DMS79 treated with DMSO at 0.1 percent for 48 hours (cell line): ENCODE data around the gene AADACL4.
"Not testable (repeated sequence)": the region's sequence is repeated elsewhere in the genome, so short reads cannot be mapped to it uniquely, and the experiment has no call there.

Experiments used
- DNase-seq: peaks from one replicate; lab custom pipeline; 2025; lab: John Stamatoyannopoulos, UW

The AADACL4 gene

GRCh38 chr1:12629985-12630760 lies 13.7 kb upstream of the AADACL4 start:
- DNase-seq = no peak

GRCh38 chr1:12630946-12631530 lies 12.8 kb upstream of the AADACL4 start:
- DNase-seq = no peak

- DNase-seq = no peak
Measured at GRCh38 chr1:12631571-12631970, 12.3 kb upstream of the AADACL4 start.

GRCh38 chr1:12634156-12634555 lies 9.7 kb upstream of the AADACL4 start:
- DNase-seq = no peak

GRCh38 chr1:12634696-12635202 lies 9.1 kb upstream of the AADACL4 start:
- no peak for DNase-seq

DNA sequence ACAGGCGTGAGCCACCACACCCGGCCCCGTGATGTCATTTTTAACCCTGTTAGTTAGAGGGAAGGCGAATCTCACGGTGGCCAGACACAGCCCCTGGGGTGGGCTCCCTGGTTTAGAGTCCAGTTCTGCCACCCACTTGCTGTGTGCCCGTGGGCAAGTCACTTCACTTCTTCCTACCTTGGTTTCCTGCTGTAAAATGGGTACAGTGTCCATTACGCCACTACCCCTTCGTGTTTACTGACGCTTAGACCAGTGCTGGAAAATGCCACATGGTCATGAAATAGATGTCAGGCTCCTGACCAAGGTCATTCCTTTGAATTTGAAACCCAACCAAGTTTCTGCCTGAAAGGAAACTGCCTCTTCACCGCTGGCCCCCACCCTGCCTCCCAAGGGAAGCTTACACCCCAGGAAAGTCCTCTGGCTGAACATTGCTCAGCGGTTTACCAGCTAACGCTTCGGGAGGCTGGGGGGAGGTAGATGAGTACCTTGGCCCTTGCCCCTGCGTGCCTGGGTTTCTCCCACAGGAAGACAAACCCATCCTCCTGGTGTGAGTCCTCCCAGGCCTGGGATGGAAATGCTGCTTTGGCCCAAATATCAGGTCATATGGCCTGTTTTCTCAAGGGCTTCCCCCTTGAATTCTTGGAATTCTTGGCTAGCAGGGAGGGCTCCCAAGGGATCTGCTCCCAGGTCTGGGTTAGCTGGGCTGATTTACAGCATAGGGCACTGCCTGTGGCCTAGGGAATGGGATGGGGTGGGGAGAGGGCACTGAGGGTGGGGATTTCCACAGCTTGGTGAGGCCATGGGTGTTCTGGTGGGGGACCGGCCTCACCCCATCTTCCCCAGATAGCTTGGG lies 7.6 kb upstream of the AADACL4 start:
- no peak for DNase-seq

DNA sequence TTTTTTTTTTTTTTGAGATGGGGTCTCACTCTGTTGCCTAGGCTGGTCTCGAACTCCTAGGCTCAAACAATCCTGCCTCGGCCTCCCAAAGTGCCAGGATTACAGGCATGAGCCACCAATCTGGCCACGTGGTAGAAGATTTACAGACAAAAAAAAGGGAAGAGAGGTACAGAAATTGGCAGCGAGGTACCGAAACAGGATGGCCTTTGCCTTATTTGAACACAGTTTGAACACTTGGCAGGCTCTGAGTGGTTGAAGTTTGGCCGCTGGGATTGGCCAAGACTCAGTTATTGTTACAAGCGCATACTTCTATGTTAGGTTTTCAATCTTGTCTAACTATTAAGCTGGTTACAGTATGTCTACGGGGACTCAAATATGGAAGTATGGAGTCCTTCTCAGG lies 6.2 kb upstream of the AADACL4 start:
- no peak for DNase-seq

DNA sequence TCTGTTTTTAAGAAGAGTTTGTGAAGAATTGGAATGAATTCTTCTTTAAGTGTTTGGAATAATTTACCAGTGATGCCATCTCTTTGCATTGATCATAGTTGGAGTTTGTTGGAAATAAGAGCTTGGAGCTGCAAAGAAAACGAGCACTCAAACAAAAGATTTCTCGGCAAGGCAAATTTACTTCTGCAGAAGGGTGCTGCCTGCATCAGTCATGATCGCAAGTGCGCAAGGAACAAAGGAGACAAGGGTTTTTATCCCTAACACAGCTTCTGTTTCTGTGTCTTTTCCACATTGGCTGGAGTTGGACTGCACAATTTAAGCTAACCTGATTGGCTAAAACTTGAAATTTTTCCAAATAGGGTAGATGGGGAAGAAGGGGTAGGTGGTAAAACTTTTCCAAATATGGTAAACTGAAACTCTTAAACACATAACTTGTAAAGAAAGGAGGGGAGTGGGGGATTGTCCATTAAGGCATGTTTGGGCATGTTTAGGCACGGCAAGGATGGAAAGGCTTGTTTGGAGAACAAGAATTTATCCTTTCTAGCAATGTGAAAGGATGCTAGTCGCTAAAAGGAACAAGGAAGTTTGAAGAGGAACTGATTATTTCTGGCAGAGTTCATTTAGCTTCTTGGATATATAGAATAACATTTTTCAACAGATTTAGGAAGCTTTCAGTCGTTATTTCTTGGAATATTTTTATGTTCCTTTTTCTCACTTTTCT lies 3.5 kb upstream of the AADACL4 start:
- DNase-seq = no peak

DNA sequence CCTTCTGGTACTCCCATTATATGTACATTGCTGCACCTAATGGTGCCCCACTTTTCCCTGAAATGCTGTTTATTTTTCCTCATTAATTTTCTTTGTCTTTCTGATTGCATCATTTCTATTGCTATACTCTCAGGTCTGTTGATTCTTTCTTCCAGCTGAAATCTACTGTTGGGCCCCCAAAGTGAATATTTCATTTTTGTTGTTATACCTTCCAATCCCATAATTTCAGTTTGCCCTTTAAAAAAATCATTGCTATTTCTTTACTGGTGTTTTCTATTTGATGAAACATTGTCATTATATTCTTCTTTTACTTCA lies 3.0 kb upstream of the AADACL4 start:
- DNase-seq = no peak

DNA sequence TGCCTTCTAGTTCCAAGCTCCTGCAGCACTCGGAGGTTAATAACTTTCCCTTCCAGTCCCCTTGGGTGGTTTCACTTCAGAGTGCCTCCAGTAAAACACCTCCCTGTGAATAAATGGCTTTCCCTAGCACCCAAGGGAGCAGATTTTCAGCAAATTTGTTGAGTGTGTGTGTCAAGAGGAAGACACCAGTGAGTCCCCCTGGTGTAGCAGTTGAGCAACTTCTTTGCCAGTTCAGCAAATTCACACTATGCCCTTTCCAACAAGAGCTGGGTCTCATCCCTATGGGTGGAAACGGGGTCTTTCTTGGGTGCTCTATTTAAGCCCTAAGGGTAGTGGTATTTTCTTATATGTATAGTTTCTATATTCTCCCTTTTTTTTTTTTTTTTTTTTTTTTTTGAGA lies 806 bp upstream of the AADACL4 start:
- DNase-seq = no peak

- DNase-seq = no peak
Measured at GRCh38 chr1:12644237-12644636, 352 bp downstream of the AADACL4 start.

DNA sequence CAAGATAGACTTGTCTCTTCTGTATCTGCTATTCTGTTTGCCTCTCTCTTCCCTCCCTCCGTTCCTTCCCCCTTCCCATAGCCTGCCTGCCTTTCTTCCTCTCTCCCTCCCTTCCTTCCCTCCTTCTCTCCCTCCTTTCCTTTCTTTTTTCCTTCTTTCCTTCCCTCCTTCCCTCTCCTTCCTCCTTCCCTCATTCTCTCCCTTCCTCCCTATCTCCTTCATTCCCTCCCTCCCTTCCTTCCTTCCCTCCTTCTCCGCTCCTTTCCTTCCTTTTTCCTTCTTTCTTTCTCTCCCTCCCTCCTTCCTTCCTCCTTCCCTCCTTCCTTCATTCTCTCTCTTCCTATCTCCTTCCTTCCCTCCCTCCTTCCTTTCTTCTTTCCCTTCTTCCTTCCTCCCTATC lies 944 bp downstream of the AADACL4 start:
- DNase-seq = no peak

GRCh38 chr1:12645401-12645800 lies 1.5 kb downstream of the AADACL4 start:
- DNase-seq = not testable (repeated sequence)

- no peak for DNase-seq
Measured at GRCh38 chr1:12648741-12649140, 4.9 kb downstream of the AADACL4 start.

DNA sequence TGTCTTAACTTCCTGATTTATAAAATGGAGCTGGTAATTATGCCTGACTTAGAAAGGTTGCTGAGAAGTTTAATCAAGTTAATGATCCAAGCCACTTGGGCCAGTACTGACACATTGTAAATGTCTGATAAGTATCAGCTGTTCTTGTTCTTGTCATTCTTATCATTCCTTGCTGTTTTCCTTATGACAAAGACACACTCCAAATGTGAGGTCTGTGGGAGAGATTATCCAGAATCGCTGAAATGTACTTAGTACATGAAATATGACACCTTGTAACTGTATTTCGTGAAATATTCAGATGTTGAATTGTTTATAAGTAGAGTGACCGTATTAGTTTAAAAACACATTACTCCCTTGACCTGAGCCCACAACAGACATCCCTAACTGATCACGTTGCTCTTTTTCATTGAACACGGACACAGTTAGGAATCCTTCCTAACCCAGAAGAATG lies 6.1 kb downstream of the AADACL4 start:
- DNase-seq = no peak

- no peak for DNase-seq
Measured at GRCh38 chr1:12654004-12654567, 10.2 kb downstream of the AADACL4 start.

- DNase-seq = no peak
Measured at GRCh38 chr1:12654657-12655056, 10.8 kb downstream of the AADACL4 start.

- no peak for DNase-seq
Measured at GRCh38 chr1:12656575-12656974, 12.7 kb downstream of the AADACL4 start.

DNA sequence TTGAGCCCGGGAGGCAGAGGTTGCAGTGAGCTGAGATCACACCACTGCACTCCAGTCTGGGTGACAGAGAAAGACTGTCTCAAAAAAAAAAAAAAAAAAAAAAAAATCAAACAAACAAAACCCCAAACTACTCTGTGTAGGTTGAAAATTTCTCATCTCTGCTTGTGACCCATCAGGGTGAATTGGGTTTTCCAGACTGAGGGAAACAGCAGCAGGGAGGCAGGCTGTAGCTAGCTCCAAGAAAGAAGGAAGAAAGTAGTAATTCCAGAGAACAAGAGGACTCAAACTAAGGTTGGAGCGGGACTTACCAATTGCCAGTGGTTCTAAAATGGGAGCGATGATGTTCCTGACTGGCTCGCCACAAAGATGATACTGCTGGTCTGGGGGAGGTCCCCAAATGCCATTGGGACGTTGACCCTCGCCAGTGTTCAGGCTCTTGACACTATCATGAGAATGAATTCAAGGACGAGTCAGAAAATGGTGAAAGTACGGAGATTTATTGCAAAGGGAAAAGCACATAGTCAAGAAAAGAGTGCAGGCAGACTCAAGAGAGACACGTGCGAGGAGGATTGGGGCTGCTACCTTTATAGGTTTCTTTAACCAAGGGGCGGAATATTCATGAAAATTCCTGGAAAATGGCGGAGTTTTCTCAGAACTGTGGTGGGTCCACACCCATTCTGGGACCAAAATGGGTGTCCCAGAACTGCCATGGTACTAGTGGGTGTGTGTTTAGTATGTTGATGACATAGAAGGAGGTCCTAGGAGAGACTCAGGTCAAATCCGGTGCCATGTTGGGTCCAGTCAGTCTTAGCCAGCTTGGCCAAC lies 13.4 kb downstream of the AADACL4 start:
- no peak for DNase-seq

DNA sequence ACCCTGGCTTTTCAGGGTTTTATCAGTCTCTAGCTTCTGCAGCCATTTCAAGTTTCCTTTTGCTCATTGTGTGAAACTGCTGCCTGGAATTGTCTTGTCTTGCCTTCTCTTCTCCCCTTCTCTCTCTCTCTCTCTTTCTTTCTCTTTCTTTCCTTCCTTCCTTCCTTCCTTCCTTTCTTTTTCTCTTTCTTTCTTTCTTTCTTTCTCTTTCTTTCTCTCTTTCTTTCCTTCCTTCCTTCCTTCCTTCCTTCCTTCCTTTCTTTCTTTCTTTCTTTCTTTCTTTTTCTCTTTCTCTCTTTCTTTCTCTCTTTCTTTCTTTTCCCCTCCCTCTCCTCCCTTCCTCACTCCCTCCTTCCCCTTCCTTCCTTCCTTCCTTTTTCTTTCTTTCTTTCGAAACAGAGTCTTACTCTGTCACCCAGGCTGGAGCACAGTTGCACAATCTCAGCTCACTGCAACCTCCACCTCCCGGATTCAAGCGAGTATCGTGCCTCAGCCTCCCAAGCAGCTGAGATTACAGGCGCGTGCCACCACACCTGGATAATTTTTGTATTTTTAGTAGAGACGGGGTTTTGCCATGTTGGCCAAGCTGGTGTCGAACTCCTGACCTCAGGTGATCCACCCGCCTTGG lies 14.1 kb downstream of the AADACL4 start:
- DNase-seq = not testable (repeated sequence)
